GM19240 (cell line): ENCODE results near the gene C17orf58.
"Not testable (repeated sequence)": the region's sequence is repeated elsewhere in the genome, so short reads cannot be mapped to it uniquely, and the experiment has no call there.

Experiments
- DNase-seq: peaks from one replicate; pipeline ENCODE4 v3.0.0; 2011; ENCODE audit warnings: low spot score; ENCODE audit not compliant: insufficient read length

The C17orf58 gene

GRCh38 chr17:67960276-67960675 is 36.0 kb downstream of the C17orf58 start:
- DNase-seq, result not testable (repeated sequence)

GRCh38 chr17:67959510-67959909 is 36.8 kb downstream of the C17orf58 start:
- DNase-seq, result no peak

GRCh38 chr17:67950945-67951344 is 45.3 kb downstream of the C17orf58 start:
- no peak for DNase-seq

- no peak for DNase-seq
Observed at GRCh38 chr17:67947325-67947813, 48.9 kb downstream of the C17orf58 start.

GRCh38 chr17:67946513-67946912 is 49.8 kb downstream of the C17orf58 start:
- no peak for DNase-seq

GRCh38 chr17:67944035-67944434 is 52.2 kb downstream of the C17orf58 start:
- DNase-seq, result no peak

- no peak for DNase-seq
Observed at GRCh38 chr17:67942810-67943209, 53.5 kb downstream of the C17orf58 start.
